Astrocyte of the spinal cord (primary cell): ENCODE measurements around the gene BMPR1A.

Experiments
- DNase-seq: peaks from one replicate; pipeline ENCODE4 v3.0.0; 2011; ENCODE audit warnings: low read depth, low spot score
- H3K4me3 ChIP-seq: 2 replicates; pipeline ENCODE4 v1.5.1; 2011; ENCODE audit warnings: low read depth, mild to moderate bottlenecking, low read length, moderate library complexity
- CTCF ChIP-seq: IDR thresholded peaks from 2 replicates; pipeline ENCODE4 v1.5.1; 2012; ENCODE audit warnings: low read depth, mild to moderate bottlenecking, low read length, inconsistent platforms
- in situ Hi-C: cut with HindIII; loops from 2 replicates; pipeline ENCODE4 v1.10.0; 2017; ENCODE audit warnings: low sequenced_read_pairs

Gene BMPR1A

GRCh38 chr10:86804805-86805204 is 48.4 kb downstream of the BMPR1A start:
- TF ChIP-seq CTCF, result no peak
- H3K4me3 ChIP-seq, result no peak overlapping the region

GRCh38 chr10:86813101-86813500 is 56.7 kb downstream of the BMPR1A start:
- peak; percentile 55 for DNase-seq
- TF ChIP-seq CTCF, result no peak
- no peak overlapping the region for H3K4me3 ChIP-seq
- in situ Hi-C loops, result no loop called here

More at GRCh38 chr10:86804805-86805204, 48.4 kb downstream of the BMPR1A start:
- in situ Hi-C loops, result no loop called here
- no peak for DNase-seq

- in situ Hi-C loops, result no loop called here
- no peak overlapping the region for H3K4me3 ChIP-seq
- no peak for TF ChIP-seq CTCF
- DNase-seq, result no peak
Measured at GRCh38 chr10:86813982-86814381, 57.6 kb downstream of the BMPR1A start.

GRCh38 chr10:86815035-86815617 is 58.7 kb downstream of the BMPR1A start:
- in situ Hi-C loops, result no loop called here
- no peak for TF ChIP-seq CTCF
- DNase-seq, result peak; percentile 41
- no peak overlapping the region for H3K4me3 ChIP-seq

- no peak for DNase-seq
- TF ChIP-seq CTCF, result no peak
- in situ Hi-C loops, result no loop called here
- no peak overlapping the region for H3K4me3 ChIP-seq
Measured at GRCh38 chr10:86815640-86816039, 59.2 kb downstream of the BMPR1A start.

- H3K4me3 ChIP-seq, result no peak overlapping the region
- no peak for TF ChIP-seq CTCF
- no peak for DNase-seq
- in situ Hi-C loops, result no loop called here
Measured at GRCh38 chr10:86817246-86817645, 60.8 kb downstream of the BMPR1A start.
